ENCODE results near the gene RPS6KB2. TPM values are rescaled to one million over a fixed set of nuclear protein-coding genes. Genes with fewer than 3 reads are reported as not detected.

Gene RPS6KB2
- total and polyA plus RNA-seq, 5 donors from 2014 or later, result 44.4 to 66.0 (median 51.4) TPM

DNA sequence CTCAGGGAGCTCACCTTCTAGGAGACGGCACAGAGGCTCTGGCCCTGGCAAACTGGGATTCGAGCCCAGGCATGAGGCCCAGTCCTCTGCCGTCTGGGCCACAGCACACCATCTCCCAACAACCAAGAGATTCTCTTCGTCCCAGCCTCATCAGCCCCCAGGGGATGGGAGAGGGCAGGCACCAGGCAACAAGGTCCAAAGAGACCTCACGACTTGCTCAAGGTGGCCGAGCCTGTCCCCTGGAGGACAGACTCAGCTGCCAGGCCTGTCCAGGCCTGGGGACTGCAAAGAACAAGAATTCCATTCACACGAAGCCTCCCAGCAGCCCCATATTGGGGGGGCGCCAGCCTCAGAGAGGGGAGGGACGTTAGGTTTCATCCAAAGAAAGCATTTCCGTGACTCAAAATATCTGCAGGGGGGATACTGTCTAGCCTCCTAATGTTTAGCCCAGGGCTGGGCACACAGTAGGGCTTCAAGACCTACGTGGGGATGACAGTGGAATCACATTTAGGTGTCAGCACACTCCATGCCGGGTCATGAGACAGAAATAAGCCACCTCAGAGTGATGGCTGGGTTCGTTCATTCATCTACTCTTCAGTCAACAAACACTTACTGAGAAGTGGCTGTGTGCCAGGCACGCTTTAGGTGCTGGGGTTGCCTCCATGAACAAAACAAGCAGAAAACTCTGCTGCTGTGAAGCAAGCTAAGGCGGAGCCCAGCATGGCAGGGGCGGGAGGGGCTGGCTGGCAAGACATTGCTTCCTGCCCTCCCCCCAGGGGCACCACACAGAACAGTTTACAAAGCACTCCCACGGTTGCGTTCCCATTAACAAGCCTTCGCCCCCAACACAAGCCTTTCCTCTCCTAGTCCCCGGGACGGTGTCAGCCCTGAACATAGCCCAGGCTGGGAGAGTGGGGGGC, 11.6 kb upstream of the RPS6KB2 start:
- Histone ChIP-seq H3K9me3 (ENCODE audit: control insufficient read depth in 2 of 2, low read length in 2 of 2) (no peaks in the 10 kb centered on the region), H3K4me3 (ENCODE audit: low read depth, low read length) (peak overlapping the region; percentile 59), H3K4me1 (ENCODE audit: control insufficient read depth, insufficient read depth, low read length, poor library complexity, severe bottlenecking) (peaks cover 89% of the 10 kb centered on the region), H3K36me3 (ENCODE audit: control insufficient read depth, insufficient read depth, low read length) (no peaks in the 10 kb centered on the region), H3K27ac (ENCODE audit: insufficient read depth, low read length, poor library complexity, severe bottlenecking) (peak overlapping the region; percentile 79), H3K27me3 (ENCODE audit: control insufficient read depth, insufficient read depth, low read length) (no peaks in the 10 kb centered on the region)
- peaks cover 4 to 79% (median 37%) of the 10 kb centered on the region in 4 donors for H3K4me1 Mint-ChIP-seq
- H3K4me3 Mint-ChIP-seq, result peak overlapping the region; percentile 93 to 96 (median 94)
- H3K9me3 Mint-ChIP-seq, result no peaks in the 10 kb centered on the region
- no peaks in the 10 kb centered on the region for H3K27me3 Mint-ChIP-seq
- ATAC-seq (ENCODE audit: low read depth in 2 of 2) (peak; percentile 68 to 72), DNase-seq (peak; percentile 72 to 97 (median 90))
- no peaks in the 10 kb centered on the region for H3K36me3 Mint-ChIP-seq
- peak overlapping the region; percentile 95 to 100 (median 96) for H3K27ac Mint-ChIP-seq

- H3K36me3 Mint-ChIP-seq, result no peaks in the 10 kb centered on the region
- Histone ChIP-seq H3K27ac (ENCODE audit: insufficient read depth, low read length, poor library complexity, severe bottlenecking) (peak overlapping the region; percentile 79), H3K9me3 (ENCODE audit: control insufficient read depth in 2 of 2, low read length in 2 of 2) (no peaks in the 10 kb centered on the region), H3K36me3 (ENCODE audit: control insufficient read depth, insufficient read depth, low read length) (no peaks in the 10 kb centered on the region), H3K4me1 (ENCODE audit: control insufficient read depth, insufficient read depth, low read length, poor library complexity, severe bottlenecking) (peaks cover 84% of the 10 kb centered on the region), H3K4me3 (ENCODE audit: low read depth, low read length) (no peak overlapping the region), H3K27me3 (ENCODE audit: control insufficient read depth, insufficient read depth, low read length) (no peaks in the 10 kb centered on the region)
- H3K9me3 Mint-ChIP-seq, result no peaks in the 10 kb centered on the region
- H3K27me3 Mint-ChIP-seq, result no peaks in the 10 kb centered on the region
- no peak for DNase-seq
- H3K4me3 Mint-ChIP-seq, result peak overlapping the region in 3 of 4 donors; percentile 88 to 96 (median 93)
- no peak for ATAC-seq (ENCODE audit: low read depth in 2 of 2)
- peaks cover 4 to 74% (median 33%) of the 10 kb centered on the region in 4 donors for H3K4me1 Mint-ChIP-seq
- peak overlapping the region; percentile 14 to 95 (median 87) for H3K27ac Mint-ChIP-seq
Measured at GRCh38 chr11:67417425-67417824, 10.9 kb upstream of the RPS6KB2 start.

DNA sequence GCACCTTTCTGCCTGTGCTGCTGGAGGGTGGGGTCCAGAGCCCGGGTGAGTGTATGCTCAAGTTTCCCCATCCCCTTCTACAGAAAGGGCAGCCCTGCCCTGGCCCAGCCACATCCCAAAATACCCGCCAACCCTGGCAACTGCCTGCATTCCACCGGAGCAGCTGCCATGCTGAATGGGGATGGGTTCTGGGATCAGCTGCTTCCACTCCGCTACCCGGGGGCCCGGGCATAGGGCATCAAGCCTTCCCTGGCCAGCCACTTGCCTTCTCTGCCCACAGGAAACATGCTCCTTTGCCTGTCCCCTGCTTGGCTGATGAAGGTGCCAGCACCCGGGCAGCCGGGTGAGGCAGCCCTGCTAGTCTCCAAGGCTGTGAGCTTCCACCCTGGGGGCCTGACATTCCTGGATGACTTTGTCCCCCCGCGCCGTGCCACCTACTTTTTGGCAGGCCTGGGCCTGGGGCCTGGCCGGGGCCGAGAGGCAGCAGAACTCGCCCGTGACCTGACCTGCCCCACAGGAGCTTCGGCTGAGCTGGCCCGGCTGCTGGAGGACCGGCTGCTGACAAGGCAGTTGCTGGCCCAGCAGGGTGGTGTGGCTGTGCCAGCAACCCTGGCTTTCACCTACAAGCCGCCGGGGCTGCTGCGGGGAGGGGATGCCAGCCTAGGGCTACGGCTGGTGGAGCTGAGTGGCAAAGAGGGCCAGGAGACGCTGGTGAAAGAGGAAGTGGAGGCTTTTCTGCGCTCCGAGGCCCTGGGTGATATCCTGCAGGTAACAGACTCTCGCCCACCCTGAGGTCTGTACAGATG, 9.6 kb upstream of the RPS6KB2 start:
- no peaks in the 10 kb centered on the region for H3K9me3 Mint-ChIP-seq
- no peaks in the 10 kb centered on the region for H3K36me3 ChIP-seq (ENCODE audit: control insufficient read depth, insufficient read depth, low read length)
- H3K27ac ChIP-seq (ENCODE audit: insufficient read depth, low read length, poor library complexity, severe bottlenecking), result peak overlapping the region; percentile 79
- H3K4me3 ChIP-seq (ENCODE audit: low read depth, low read length), result peak overlapping the region; percentile 32
- H3K27ac Mint-ChIP-seq, result peak overlapping the region; percentile 74 to 95 (median 93)
- peak overlapping the region; percentile 85 to 89 (median 88) for H3K4me3 Mint-ChIP-seq
- peaks cover 4 to 72% (median 26%) of the 10 kb centered on the region in 4 donors for H3K4me1 Mint-ChIP-seq
- DNase-seq (peak in 2 of 3 donors; percentile 57 to 74), ATAC-seq (ENCODE audit: low read depth in 2 of 2) (peak in 1 of 2 donors; percentile 4)
- H3K9me3 ChIP-seq (ENCODE audit: control insufficient read depth in 2 of 2, low read length in 2 of 2), result no peaks in the 10 kb centered on the region
- peaks cover 71% of the 10 kb centered on the region for H3K4me1 ChIP-seq (ENCODE audit: control insufficient read depth, insufficient read depth, low read length, poor library complexity, severe bottlenecking)
- no peaks in the 10 kb centered on the region for H3K27me3 ChIP-seq (ENCODE audit: control insufficient read depth, insufficient read depth, low read length)
- H3K27me3 Mint-ChIP-seq, result no peaks in the 10 kb centered on the region
- H3K36me3 Mint-ChIP-seq, result no peaks in the 10 kb centered on the region

GRCh38 chr11:67419325-67420049, 8.8 kb upstream of the RPS6KB2 start:
- ATAC-seq (ENCODE audit: low read depth in 2 of 2), result no peak
- H3K36me3 ChIP-seq (ENCODE audit: control insufficient read depth, insufficient read depth, low read length), result no peaks in the 10 kb centered on the region
- H3K4me3 ChIP-seq (ENCODE audit: low read depth, low read length), result peak overlapping the region; percentile 37
- Mint-ChIP-seq H3K4me3 (peak overlapping the region; percentile 85 to 93 (median 88)), H3K9me3 (no peaks in the 10 kb centered on the region), H3K36me3 (no peaks in the 10 kb centered on the region), H3K27ac (peak overlapping the region; percentile 74 to 95 (median 93)), H3K27me3 (no peaks in the 10 kb centered on the region), H3K4me1 (peaks cover 4 to 69% (median 25%) of the 10 kb centered on the region in 4 donors)
- H3K9me3 ChIP-seq (ENCODE audit: control insufficient read depth in 2 of 2, low read length in 2 of 2), result no peaks in the 10 kb centered on the region
- no peaks in the 10 kb centered on the region for H3K27me3 ChIP-seq (ENCODE audit: control insufficient read depth, insufficient read depth, low read length)
- peaks cover 69% of the 10 kb centered on the region for H3K4me1 ChIP-seq (ENCODE audit: control insufficient read depth, insufficient read depth, low read length, poor library complexity, severe bottlenecking)
- DNase-seq, result no peak
- H3K27ac ChIP-seq (ENCODE audit: insufficient read depth, low read length, poor library complexity, severe bottlenecking), result peak overlapping the region; percentile 79

DNA sequence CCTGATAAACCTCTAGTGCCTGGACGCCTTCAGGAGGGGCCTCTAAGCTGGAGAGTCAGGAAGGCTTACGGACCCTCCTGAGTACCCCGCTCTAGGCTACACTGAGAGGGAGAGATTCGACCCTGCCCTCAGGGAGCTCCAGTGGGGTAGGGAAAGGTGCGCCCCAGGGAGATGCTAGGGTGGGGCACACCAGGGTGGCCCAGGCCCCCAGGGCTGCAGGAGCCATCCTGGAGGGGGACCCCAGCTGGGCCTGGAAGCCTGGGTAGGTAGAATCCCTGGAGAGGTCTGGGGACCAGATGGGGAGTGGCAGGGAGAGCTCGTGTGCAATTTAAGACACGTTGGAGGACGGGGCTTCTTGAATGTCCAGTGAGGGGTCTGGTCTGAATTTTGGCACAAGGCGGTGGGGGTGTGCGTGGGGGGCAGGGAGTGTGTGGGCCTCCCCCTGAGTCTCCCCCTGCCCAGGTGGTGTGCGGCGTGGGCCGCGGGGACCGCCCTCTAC, 8.1 kb upstream of the RPS6KB2 start:
- ATAC-seq (ENCODE audit: low read depth in 2 of 2), result no peak
- H3K27me3 Mint-ChIP-seq, result no peaks in the 10 kb centered on the region
- H3K9me3 Mint-ChIP-seq, result no peaks in the 10 kb centered on the region
- peaks cover 63% of the 10 kb centered on the region for H3K4me1 ChIP-seq (ENCODE audit: control insufficient read depth, insufficient read depth, low read length, poor library complexity, severe bottlenecking)
- peak overlapping the region; percentile 60 to 93 (median 74) for H3K27ac Mint-ChIP-seq
- H3K27ac ChIP-seq (ENCODE audit: insufficient read depth, low read length, poor library complexity, severe bottlenecking), result peak overlapping the region; percentile 79
- no peaks in the 10 kb centered on the region for H3K36me3 Mint-ChIP-seq
- no peaks in the 10 kb centered on the region for H3K9me3 ChIP-seq (ENCODE audit: control insufficient read depth in 2 of 2, low read length in 2 of 2)
- peaks cover 4 to 68% (median 26%) of the 10 kb centered on the region in 4 donors for H3K4me1 Mint-ChIP-seq
- H3K4me3 Mint-ChIP-seq, result peak overlapping the region; percentile 85 to 93 (median 88)
- no peaks in the 10 kb centered on the region for H3K36me3 ChIP-seq (ENCODE audit: control insufficient read depth, insufficient read depth, low read length)
- DNase-seq, result no peak
- H3K4me3 ChIP-seq (ENCODE audit: low read depth, low read length), result peak overlapping the region; percentile 37
- no peaks in the 10 kb centered on the region for H3K27me3 ChIP-seq (ENCODE audit: control insufficient read depth, insufficient read depth, low read length)

DNA sequence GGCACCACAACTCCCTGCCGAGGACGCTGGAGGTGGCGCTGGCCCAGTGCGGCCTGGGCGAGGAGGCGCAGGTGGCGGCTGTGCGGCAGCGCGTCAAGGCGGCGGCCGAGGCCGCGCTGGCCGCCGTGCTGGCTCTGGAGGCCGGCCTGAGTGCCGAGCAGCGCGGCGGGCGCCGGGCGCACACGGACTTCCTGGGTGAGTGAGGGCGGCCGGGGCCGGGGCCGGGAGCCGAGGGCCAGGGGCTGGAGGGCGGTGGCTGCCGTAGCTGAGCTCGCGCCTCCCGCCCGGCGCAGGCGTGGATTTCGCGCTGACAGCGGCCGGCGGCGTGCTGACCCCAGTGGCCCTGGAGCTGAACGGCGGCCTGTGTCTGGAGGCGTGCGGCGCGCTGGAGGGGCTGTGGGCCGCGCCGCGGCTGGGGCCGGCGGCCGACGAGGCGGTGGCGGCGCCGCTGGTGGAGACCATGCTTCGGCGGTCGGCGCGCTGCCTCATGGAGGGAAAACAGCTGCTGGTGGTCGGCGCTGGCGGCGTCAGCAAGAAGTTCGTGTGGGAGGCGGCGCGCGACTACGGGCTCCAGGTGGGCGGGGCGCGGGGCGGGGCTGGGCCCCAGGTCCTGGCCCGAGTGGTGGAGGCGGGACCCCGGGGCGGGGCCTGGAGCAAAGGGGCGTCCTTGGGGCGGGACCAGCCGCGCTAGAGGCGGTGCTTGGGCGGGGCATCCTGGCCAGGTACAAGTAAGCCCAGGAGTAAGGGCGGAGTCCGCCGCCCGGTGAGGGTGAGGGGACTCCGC, 7.5 kb upstream of the RPS6KB2 start:
- Histone ChIP-seq H3K4me3 (ENCODE audit: low read depth, low read length) (no peak overlapping the region), H3K27ac (ENCODE audit: insufficient read depth, low read length, poor library complexity, severe bottlenecking) (peak overlapping the region; percentile 79), H3K9me3 (ENCODE audit: control insufficient read depth in 2 of 2, low read length in 2 of 2) (no peaks in the 10 kb centered on the region), H3K27me3 (ENCODE audit: control insufficient read depth, insufficient read depth, low read length) (no peaks in the 10 kb centered on the region), H3K36me3 (ENCODE audit: control insufficient read depth, insufficient read depth, low read length) (no peaks in the 10 kb centered on the region), H3K4me1 (ENCODE audit: control insufficient read depth, insufficient read depth, low read length, poor library complexity, severe bottlenecking) (peaks cover 60% of the 10 kb centered on the region)
- Mint-ChIP-seq H3K36me3 (no peaks in the 10 kb centered on the region), H3K27me3 (no peaks in the 10 kb centered on the region), H3K27ac (peak overlapping the region; percentile 82 to 97 (median 86)), H3K4me3 (peak overlapping the region; percentile 85 to 93 (median 88)), H3K9me3 (no peaks in the 10 kb centered on the region), H3K4me1 (peaks cover 4 to 72% (median 25%) of the 10 kb centered on the region in 4 donors)
- DNase-seq (peak; percentile 95 to 98 (median 97)), ATAC-seq (ENCODE audit: low read depth in 2 of 2) (peak; percentile 81 to 85)

All from CD4-positive, CD25-positive, alpha-beta regulatory T cell (primary cell).